Ovary (tissue), 9 donors: ENCODE data around the gene ZBTB4. TPM values are rescaled to one million over a fixed set of nuclear protein-coding genes. Genes with fewer than 3 reads are reported as not detected.
A peak's percentile ranks its signal among the peaks of the same experiment; 100 is the strongest.

Source experiments
- DNase-seq, 5 donors: peaks; one replicate each; pipeline ENCODE4 v3.0.0-alpha.2; 2019 to 2020
- H3K27ac ChIP-seq, 2 donors: fragments of 200-600 bp; one replicate each; pipeline versions ENCODE4 v1.5.1 to v1.8.0; 2019 to 2022
- H3K27me3 ChIP-seq: fragments of 200-600 bp; one replicate; pipeline ENCODE4 v1.8.0; 2022
- H3K36me3 ChIP-seq: fragments of 200-600 bp; sonication (generic); one replicate; pipeline ENCODE4 v1.5.1; 2019
- H3K4me1 ChIP-seq: one replicate; pipeline ENCODE4 v1.8.1; 2013; ENCODE audit warnings: mild to moderate bottlenecking, moderate library complexity; ENCODE audit not compliant: insufficient read depth
- H3K4me3 ChIP-seq: fragments of 200-600 bp; sonication (generic); one replicate; pipeline ENCODE4 v1.5.1; 2017
- H3K9me3 ChIP-seq, 2 donors: fragments of 200-600 bp in 1 of 2; sonication (generic) in 1 of 2; one replicate each; pipeline versions ENCODE4 v1.5.1 to v1.8.1; 2013 to 2019; ENCODE audit warnings: mild to moderate bottlenecking in 1 of 2, moderate library complexity in 1 of 2
- EP300 ChIP-seq: sonication (generic); formaldehyde crosslinking; IDR thresholded peaks from one replicate; pipeline ENCODE4 v1.6.1; 2017; ENCODE audit warnings: antibody characterized with exemption
- POLR2A ChIP-seq: fragments of 450-650 bp; IDR thresholded peaks from one replicate; pipeline ENCODE4 v1.6.1; 2017; ENCODE audit warnings: antibody characterized with exemption, mild to moderate bottlenecking, moderate library complexity
- WGBS, 3 donors: extraction: QIAGEN DNeasy Blood & Tissue Kit in 1 of 3; methylation state at CpG; one replicate each; pipeline versions ENCODE4 v1.1.5 to v1.1.7; 2013 to 2017; 5-methylcytosine and 5-hydroxymethylcytosine counted together
- intact Hi-C, 4 donors: fragments of 100-400 bp; cut with DNase I; formaldehyde crosslinking; loops; one replicate each; pipeline versions ENCODE4 v1.11.0 to v1.15.1; 2022 to 2023
- polyA plus RNA-seq, 2 donors: library from polyadenylated mRNA; stranded (reverse); fragments of 200-250 nt in 1 of 2; fragments of 350-450 nt in 1 of 2; fragmentation: Illumina TruSeq in 1 of 2; extraction: RNeasy Lipid Tissue Mini Kit (QIAGEN cat#74804) in 1 of 2; gene quantifications; one replicate each; pipeline ENCODE4 v1.2.3, GENCODE V29; 2013 to 2014
- total RNA-seq, 7 donors: library from RNA; depleted of rRNA in 2 of 7; stranded (reverse); fragments of >200 nt in 2 of 7; fragmentation: NEBNext Ultra II Directional in 3 of 7; extraction: Animal tissue kit (Norgen Biotek cat#: 25700) in 3 of 7; gene quantifications; one replicate each; pipeline versions ENCODE4 v1.1.0 to v1.2.4, GENCODE V29; 2016 to 2023
- TF ChIP-seq, protein P1 (sequence below), 3 donors: fragments of 450-650 bp in 2 of 3; fragments of 200-600 bp in 1 of 3; IDR thresholded peaks; one replicate each; pipeline versions ENCODE4 v1.5.1 to v1.8.0; 2016 to 2022; ENCODE audit warnings: antibody characterized with exemption in 3 of 3, mild to moderate bottlenecking in 1 of 3
- donor health status: DM: no; HTN: no; CAD: no; lungs with moderate emphysema.
- donor health status: DM: no; HTN: no; CAD: no.
- donor health status: Bipolar disorder and iron deficiency.
- donor health status: DM: yes; HTN: yes; CAD: no.
- donor health status: DM: no; HTN: no; CAD: no.
- donor health status: DM: yes; HTN: yes; CAD: no.

Gene ZBTB4
- total and polyA plus RNA-seq, 9 donors, result 39.3 to 123 (median 84.5) TPM

DNA sequence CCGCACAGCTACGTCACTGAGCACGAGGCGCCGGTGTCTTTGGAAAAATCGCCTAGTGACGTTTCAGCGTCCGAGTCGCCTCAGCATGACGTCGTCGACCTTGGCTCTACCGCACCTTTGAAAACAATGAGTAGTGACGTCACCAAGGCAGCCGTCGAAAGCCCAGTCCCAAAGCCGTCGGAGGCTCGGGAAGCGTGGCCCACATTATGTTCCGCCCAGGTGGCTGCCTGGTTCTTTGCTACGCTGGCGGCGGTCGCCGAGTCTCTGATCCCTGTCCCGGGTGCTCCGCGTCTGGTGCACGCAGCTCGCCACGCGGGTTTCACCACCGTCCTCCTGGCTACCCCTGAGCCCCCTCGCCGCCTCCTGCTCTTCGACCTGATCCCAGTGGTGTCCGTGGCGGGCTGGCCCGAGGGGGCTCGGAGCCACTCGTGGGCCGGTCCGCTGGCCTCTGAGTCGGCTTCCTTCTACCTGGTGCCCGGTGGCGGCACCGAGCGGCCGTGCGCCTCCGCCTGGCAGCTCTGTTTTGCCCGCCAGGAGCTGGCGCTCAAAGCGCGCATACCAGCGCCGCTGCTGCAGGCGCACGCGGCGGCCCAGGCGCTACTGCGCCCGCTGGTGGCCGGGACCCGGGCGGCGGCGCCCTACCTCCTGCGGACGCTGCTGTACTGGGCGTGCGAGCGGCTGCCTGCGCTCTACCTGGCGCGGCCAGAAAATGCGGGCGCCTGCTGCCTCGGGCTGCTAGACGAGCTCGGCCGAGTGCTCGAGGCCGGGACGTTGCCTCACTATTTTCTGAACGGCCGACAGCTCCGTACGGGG lies 42.7 kb downstream of the ZBTB4 start:
- WGBS, 3 donors, result 1 to 6% (median 3%) methylated on average over 65 to 92 of the region's 92 CpGs
- no peaks in the 10 kb centered on the region for H3K27me3 ChIP-seq
- TF ChIP-seq EP300 (no peak), POLR2A (no peak)
- TF ChIP-seq, protein P1, sequence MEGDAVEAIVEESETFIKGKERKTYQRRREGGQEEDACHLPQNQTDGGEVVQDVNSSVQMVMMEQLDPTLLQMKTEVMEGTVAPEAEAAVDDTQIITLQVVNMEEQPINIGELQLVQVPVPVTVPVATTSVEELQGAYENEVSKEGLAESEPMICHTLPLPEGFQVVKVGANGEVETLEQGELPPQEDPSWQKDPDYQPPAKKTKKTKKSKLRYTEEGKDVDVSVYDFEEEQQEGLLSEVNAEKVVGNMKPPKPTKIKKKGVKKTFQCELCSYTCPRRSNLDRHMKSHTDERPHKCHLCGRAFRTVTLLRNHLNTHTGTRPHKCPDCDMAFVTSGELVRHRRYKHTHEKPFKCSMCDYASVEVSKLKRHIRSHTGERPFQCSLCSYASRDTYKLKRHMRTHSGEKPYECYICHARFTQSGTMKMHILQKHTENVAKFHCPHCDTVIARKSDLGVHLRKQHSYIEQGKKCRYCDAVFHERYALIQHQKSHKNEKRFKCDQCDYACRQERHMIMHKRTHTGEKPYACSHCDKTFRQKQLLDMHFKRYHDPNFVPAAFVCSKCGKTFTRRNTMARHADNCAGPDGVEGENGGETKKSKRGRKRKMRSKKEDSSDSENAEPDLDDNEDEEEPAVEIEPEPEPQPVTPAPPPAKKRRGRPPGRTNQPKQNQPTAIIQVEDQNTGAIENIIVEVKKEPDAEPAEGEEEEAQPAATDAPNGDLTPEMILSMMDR (IDR thresholded peaks at IDR 0.05), result peak; percentile 68 to 95 (median 88)
- H3K4me1 ChIP-seq, result peaks cover 4% of the 10 kb centered on the region
- DNase-seq, result peak; percentile 65 to 85 (median 75)
- no peak overlapping the region for H3K27ac ChIP-seq
- H3K4me3 ChIP-seq, result peak overlapping the region; percentile 15
- no peaks in the 10 kb centered on the region for H3K36me3 ChIP-seq
- H3K9me3 ChIP-seq, result no peaks in the 10 kb centered on the region
- intact Hi-C loops, result loop anchor here in 2 of 4 donors (10.0 kb wide), 1 partner anchor 82 kb away; the partner anchor contains the start of genes KCTD11 (in 2 of the 2) and TMEM95 (in 2 of the 2)

DNA sequence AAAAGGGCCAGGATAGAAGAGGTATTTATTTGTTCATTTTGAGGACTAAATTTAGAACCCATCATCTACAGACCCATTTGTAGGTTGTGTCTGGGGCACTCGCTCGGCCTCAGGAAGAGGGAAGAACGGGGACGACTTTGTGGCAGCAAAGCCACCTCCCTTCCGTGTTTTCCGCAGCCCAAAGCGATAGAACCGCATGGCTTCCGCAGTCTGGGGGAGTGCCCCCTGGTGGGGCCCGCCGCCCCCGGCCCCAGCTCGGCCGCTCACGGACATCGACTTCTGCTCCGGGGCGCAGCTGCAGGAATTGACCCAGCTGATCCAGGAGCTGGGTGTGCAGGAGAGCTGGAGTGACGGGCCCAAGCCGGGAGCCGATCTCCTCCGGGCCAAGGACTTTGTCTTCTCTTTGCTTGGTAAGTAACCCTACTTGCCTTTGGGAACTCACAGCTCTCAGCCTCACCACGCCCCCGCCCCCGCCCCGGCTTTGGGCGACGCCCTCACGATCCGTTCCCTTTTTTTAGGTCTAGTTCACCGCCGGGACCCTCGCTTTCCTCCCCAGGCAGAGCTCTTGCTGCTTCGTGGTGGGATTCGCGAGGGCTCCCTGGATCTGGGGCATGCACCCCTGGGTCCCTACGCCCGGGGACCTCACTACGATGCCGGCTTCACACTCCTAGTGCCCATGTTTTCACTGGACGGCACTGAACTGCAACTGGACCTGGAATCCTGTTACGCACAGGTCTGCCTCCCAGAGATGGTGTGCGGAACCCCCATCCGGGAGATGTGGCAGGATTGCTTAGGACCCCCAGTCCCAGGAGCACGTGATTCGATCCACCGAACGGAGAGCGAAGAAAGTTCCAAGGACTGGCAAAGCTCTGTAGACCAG lies 43.5 kb downstream of the ZBTB4 start:
- H3K36me3 ChIP-seq, result no peaks in the 10 kb centered on the region
- no peaks in the 10 kb centered on the region for H3K27me3 ChIP-seq
- H3K9me3 ChIP-seq, result no peaks in the 10 kb centered on the region
- TF ChIP-seq EP300 (no peak), POLR2A (no peak)
- TF ChIP-seq, protein P1 (IDR thresholded peaks at IDR 0.05), result no peak
- intact Hi-C loops, result loop anchor here in 3 of 4 donors (2.0 to 10.0 kb wide), 2 partner anchors 81 kb away; partner anchors contain the start of genes TMEM95 (in 3 of the 3) and KCTD11 (in 2 of the 3)
- H3K4me3 ChIP-seq, result peak overlapping the region; percentile 27
- 5 to 9% (median 6%) methylated on average over 42 to 49 of the region's 49 CpGs for WGBS, 3 donors
- no peak overlapping the region for H3K27ac ChIP-seq
- peaks cover 4% of the 10 kb centered on the region for H3K4me1 ChIP-seq
- no peak for DNase-seq

DNA sequence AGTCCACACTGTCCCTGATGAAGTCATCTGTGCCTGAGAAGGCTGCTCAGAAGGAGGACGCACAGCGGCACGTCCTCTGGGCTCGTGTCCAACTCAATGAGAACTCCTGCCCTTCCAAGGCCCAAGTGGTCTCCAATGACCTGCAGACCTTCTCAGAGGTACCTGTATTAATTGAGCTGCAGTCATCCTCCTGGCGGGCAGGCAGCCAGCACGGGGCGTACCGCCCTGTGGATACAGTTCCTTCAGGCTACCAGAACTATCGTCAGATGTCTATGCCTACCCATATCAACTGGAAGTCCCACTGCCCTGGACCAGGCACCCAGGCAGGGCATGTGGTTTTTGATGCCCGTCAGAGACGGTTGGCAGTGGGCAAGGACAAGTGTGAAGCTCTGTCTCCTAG lies 47.1 kb downstream of the ZBTB4 start:
- TF ChIP-seq EP300 (no peak), POLR2A (no peak)
- TF ChIP-seq, protein P1 (IDR thresholded peaks at IDR 0.05), result no peak
- no peaks in the 10 kb centered on the region for H3K9me3 ChIP-seq
- whole genome bisulfite sequencing, 3 donors, result 84 to 92% (median 88%) methylated on average over 11 of the region's 11 CpGs
- DNase-seq, result no peak
- H3K27me3 ChIP-seq, result no peaks in the 10 kb centered on the region
- H3K27ac ChIP-seq, result no peak overlapping the region
- intact Hi-C loops, result loop anchor here in 2 of 4 donors (10.0 kb wide), 1 partner anchor 77 kb away; the partner anchor contains the start of genes KCTD11 (in 2 of the 2) and TMEM95 (in 2 of the 2)
- H3K36me3 ChIP-seq, result no peaks in the 10 kb centered on the region
- H3K4me3 ChIP-seq, result no peak overlapping the region
- H3K4me1 ChIP-seq, result no peaks in the 10 kb centered on the region

DNA sequence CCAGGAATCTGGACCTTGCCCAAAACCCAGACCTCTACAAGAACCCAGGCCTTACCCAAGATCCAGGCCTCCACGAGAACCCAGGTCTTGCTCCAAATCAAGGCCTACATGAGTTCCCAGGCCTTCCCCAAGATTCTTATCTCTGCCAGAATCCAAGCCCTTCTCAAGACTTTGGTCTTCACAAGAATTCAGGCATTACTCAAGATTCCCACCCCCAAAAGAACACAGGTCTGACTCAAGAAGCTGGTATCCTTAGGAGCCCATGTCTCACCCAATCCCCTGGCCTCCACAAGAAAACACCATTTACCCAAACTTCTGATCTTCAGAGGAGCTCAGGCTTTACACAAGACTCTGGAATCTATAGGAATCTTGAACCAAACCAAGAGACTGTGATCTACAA lies 48.2 kb downstream of the ZBTB4 start:
- 85 to 91% (median 90%) methylated on average over 1 of the region's 1 CpG for WGBS, 3 donors
- TF ChIP-seq POLR2A (no peak), EP300 (no peak)
- TF ChIP-seq, protein P1 (IDR thresholded peaks at IDR 0.05), result no peak
- Histone ChIP-seq H3K27me3 (no peaks in the 10 kb centered on the region), H3K36me3 (no peaks in the 10 kb centered on the region), H3K4me3 (no peak overlapping the region), H3K4me1 (no peaks in the 10 kb centered on the region), H3K27ac (no peak overlapping the region), H3K9me3 (no peaks in the 10 kb centered on the region)
- no peak for DNase-seq
- intact Hi-C loops, result loop anchor here in 2 of 4 donors (10.0 kb wide), 1 partner anchor 76 kb away; the partner anchor contains the start of genes KCTD11 (in 2 of the 2) and TMEM95 (in 2 of the 2)
